ENCODE results near the gene PRRC2A.

Gene PRRC2A

GRCh38 chr6:31574106-31575061, 46.1 kb upstream of the PRRC2A start:
- Histone ChIP-seq H3K9ac (no peak overlapping the region), H2AFZ (ENCODE audit: low read depth) (no peak overlapping the region), H3K36me3 (ENCODE audit: insufficient read depth) (no peaks in the 10 kb centered on the region), H3K27ac (no peak overlapping the region), H3K27me3 (ENCODE audit: insufficient read depth, low read depth) (peaks cover 63% of the 10 kb centered on the region), H3K4me3 (IDR thresholded peaks at IDR 0.05; ENCODE audit: insufficient read depth, low read depth, low read length) (no peak overlapping the region), H3K79me2 (ENCODE audit: insufficient read depth, low read depth) (no peaks in the 10 kb centered on the region), H3K4me1 (ENCODE audit: low read depth, poor library complexity, severe bottlenecking) (peaks cover 26% of the 10 kb centered on the region), H3K4me2 (no peak overlapping the region), H4K20me1 (ENCODE audit: insufficient read depth) (no peaks in the 10 kb centered on the region)
- TF ChIP-seq CTCF (conservative IDR thresholded peaks at IDR 0.05; ENCODE audit: low read depth, low read length) = no peak

GRCh38 chr6:31575335-31575901, 45.1 kb upstream of the PRRC2A start, which contains the start of gene TNF:
TNF (plus strand) TSS chr6:31575565; CDS start chr6:31575742, 177 bp downstream.
- no peak for TF ChIP-seq CTCF (conservative IDR thresholded peaks at IDR 0.05; ENCODE audit: low read depth, low read length)
- no peak within 1 kb of the TSS for H3K4me2 ChIP-seq
- H3K27ac ChIP-seq = no peak within 1 kb of the TSS
- H3K79me2 ChIP-seq (ENCODE audit: insufficient read depth, low read depth) = no peaks in the 10 kb centered on the region
- no peak within 1 kb of the TSS for H3K4me3 ChIP-seq (IDR thresholded peaks at IDR 0.05; ENCODE audit: insufficient read depth, low read depth, low read length)
- peaks cover 58% of the 10 kb centered on the region for H3K27me3 ChIP-seq (ENCODE audit: insufficient read depth, low read depth)
- H3K36me3 ChIP-seq (ENCODE audit: insufficient read depth) = no peaks in the 10 kb centered on the region
- H4K20me1 ChIP-seq (ENCODE audit: insufficient read depth) = no peaks in the 10 kb centered on the region
- no peak within 1 kb of the TSS for H2AFZ ChIP-seq (ENCODE audit: low read depth)
- no peak within 1 kb of the TSS for H3K9ac ChIP-seq
- H3K4me1 ChIP-seq (ENCODE audit: low read depth, poor library complexity, severe bottlenecking) = peaks cover 15% of the 10 kb centered on the region

DNA sequence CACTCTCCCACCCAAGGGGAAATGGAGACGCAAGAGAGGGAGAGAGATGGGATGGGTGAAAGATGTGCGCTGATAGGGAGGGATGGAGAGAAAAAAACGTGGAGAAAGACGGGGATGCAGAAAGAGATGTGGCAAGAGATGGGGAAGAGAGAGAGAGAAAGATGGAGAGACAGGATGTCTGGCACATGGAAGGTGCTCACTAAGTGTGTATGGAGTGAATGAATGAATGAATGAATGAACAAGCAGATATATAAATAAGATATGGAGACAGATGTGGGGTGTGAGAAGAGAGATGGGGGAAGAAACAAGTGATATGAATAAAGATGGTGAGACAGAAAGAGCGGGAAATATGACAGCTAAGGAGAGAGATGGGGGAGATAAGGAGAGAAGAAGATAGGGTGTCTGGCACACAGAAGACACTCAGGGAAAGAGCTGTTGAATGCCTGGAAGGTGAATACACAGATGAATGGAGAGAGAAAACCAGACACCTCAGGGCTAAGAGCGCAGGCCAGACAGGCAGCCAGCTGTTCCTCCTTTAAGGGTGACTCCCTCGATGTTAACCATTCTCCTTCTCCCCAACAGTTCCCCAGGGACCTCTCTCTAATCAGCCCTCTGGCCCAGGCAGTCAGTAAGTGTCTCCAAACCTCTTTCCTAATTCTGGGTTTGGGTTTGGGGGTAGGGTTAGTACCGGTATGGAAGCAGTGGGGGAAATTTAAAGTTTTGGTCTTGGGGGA, 44.4 kb upstream of the PRRC2A start:
- no peak overlapping the region for H3K9ac ChIP-seq
- peaks cover 61% of the 10 kb centered on the region for H3K27me3 ChIP-seq (ENCODE audit: insufficient read depth, low read depth)
- peaks cover 17% of the 10 kb centered on the region for H3K4me1 ChIP-seq (ENCODE audit: low read depth, poor library complexity, severe bottlenecking)
- no peak overlapping the region for H2AFZ ChIP-seq (ENCODE audit: low read depth)
- no peak overlapping the region for H3K4me3 ChIP-seq (IDR thresholded peaks at IDR 0.05; ENCODE audit: insufficient read depth, low read depth, low read length)
- no peaks in the 10 kb centered on the region for H3K36me3 ChIP-seq (ENCODE audit: insufficient read depth)
- no peak for TF ChIP-seq CTCF (conservative IDR thresholded peaks at IDR 0.05; ENCODE audit: low read depth, low read length)
- H4K20me1 ChIP-seq (ENCODE audit: insufficient read depth) = no peaks in the 10 kb centered on the region
- no peak overlapping the region for H3K27ac ChIP-seq
- no peaks in the 10 kb centered on the region for H3K79me2 ChIP-seq (ENCODE audit: insufficient read depth, low read depth)
- no peak overlapping the region for H3K4me2 ChIP-seq

DNA sequence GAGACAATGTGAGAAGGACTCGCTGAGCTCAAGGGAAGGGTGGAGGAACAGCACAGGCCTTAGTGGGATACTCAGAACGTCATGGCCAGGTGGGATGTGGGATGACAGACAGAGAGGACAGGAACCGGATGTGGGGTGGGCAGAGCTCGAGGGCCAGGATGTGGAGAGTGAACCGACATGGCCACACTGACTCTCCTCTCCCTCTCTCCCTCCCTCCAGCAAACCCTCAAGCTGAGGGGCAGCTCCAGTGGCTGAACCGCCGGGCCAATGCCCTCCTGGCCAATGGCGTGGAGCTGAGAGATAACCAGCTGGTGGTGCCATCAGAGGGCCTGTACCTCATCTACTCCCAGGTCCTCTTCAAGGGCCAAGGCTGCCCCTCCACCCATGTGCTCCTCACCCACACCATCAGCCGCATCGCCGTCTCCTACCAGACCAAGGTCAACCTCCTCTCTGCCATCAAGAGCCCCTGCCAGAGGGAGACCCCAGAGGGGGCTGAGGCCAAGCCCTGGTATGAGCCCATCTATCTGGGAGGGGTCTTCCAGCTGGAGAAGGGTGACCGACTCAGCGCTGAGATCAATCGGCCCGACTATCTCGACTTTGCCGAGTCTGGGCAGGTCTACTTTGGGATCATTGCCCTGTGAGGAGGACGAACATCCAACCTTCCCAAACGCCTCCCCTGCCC, 43.5 kb upstream of the PRRC2A start:
- Histone ChIP-seq H3K27me3 (ENCODE audit: insufficient read depth, low read depth) (peaks cover 59% of the 10 kb centered on the region), H3K36me3 (ENCODE audit: insufficient read depth) (no peaks in the 10 kb centered on the region), H3K27ac (no peak overlapping the region), H3K4me2 (no peak overlapping the region), H3K4me1 (ENCODE audit: low read depth, poor library complexity, severe bottlenecking) (peaks cover 20% of the 10 kb centered on the region), H3K9ac (no peak overlapping the region), H4K20me1 (ENCODE audit: insufficient read depth) (no peaks in the 10 kb centered on the region), H3K4me3 (IDR thresholded peaks at IDR 0.05; ENCODE audit: insufficient read depth, low read depth, low read length) (no peak overlapping the region), H2AFZ (ENCODE audit: low read depth) (no peak overlapping the region), H3K79me2 (ENCODE audit: insufficient read depth, low read depth) (no peaks in the 10 kb centered on the region)
- TF ChIP-seq CTCF (conservative IDR thresholded peaks at IDR 0.05; ENCODE audit: low read depth, low read length) = no peak
